GM19395 (cell line): ENCODE data around the gene SLC26A11.

ENCODE experiments used
- ATAC-seq: cut with Tn5 transposase; IDR thresholded peaks from one replicate; pipeline ENCODE4 v1.9.1; 2021; ENCODE audit warnings: mild to moderate bottlenecking, moderate library complexity; ENCODE audit not compliant: unreplicated experiment

The SLC26A11 gene

GRCh38 chr17:80277751-80278671 is 57.8 kb downstream of the SLC26A11 start:
- no peak for ATAC-seq

DNA sequence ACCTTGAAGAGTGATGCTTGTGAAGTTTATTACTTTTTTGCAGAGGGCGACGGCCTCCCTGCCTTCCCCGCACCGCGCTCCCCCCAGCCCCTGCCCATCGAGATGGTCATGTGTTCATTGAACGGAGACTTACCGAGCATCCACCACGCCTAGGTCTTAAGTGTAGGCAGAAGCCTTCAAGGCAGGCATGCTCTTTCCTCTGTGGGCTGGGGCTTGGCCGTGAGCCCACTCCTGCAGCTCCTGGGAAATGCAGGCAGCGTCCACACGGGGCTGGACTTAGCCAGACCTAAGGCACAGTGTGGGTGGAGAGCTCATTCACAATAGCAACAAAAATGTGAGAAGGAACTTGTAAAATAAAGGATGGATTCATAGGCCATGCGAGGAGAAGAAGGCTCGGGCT is 59.7 kb downstream of the SLC26A11 start:
- no peak for ATAC-seq

- no peak for ATAC-seq
These were observed 61.3 kb downstream of the SLC26A11 start for GRCh38 chr17:80281516-80281915.

GRCh38 chr17:80283116-80283852 is 63.1 kb downstream of the SLC26A11 start:
- no peak for ATAC-seq

GRCh38 chr17:80284631-80285030 is 64.4 kb downstream of the SLC26A11 start:
- no peak for ATAC-seq

GRCh38 chr17:80285237-80285920 is 65.2 kb downstream of the SLC26A11 start:
- no peak for ATAC-seq

- ATAC-seq, result no peak
These were observed 66.4 kb downstream of the SLC26A11 start for GRCh38 chr17:80286638-80286960.

DNA sequence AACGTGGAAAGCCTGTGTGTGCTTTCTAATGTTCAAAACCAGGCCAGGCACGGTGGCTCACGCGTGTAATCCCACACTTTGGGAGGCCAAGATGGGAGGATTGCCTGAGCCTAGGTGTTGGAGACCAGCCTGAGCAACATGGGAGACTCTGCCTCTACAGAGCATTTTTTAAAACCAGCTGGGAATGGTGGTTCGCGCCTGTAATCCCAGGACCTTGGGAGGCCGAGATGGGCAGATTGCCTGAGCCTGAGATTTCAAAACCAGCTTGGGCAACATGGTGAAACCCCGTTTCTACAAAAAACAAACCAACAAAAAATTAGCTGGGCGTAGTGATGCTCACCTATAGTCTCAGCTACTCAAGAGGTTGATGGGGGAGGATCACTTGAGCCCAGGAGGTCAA is 66.8 kb downstream of the SLC26A11 start:
- ATAC-seq, result no peak

GRCh38 chr17:80287806-80288567 is 67.8 kb downstream of the SLC26A11 start:
- no peak for ATAC-seq

DNA sequence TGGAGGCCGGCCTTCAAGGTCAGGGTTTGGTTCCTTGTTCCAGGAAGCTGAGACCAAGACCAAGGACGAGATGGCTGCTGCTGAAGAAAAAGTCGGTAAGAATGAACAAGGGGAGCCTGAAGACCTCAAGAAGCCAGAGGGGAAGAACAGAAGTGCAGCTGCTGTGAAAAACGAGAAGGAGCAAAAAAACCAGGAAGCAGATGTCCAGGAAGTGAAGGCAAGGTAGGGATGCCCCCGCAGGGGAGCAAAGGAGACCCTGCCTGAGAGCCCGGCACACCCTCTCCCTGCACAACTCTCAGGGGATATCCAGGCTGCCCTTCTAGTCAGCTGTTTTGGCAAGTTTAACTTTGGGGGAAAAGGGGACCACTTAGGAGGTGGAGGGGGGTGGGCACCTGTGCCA is 69.4 kb downstream of the SLC26A11 start:
- ATAC-seq, result no peak

- no peak for ATAC-seq
These were observed 69.9 kb downstream of the SLC26A11 start for GRCh38 chr17:80290156-80290555.

DNA sequence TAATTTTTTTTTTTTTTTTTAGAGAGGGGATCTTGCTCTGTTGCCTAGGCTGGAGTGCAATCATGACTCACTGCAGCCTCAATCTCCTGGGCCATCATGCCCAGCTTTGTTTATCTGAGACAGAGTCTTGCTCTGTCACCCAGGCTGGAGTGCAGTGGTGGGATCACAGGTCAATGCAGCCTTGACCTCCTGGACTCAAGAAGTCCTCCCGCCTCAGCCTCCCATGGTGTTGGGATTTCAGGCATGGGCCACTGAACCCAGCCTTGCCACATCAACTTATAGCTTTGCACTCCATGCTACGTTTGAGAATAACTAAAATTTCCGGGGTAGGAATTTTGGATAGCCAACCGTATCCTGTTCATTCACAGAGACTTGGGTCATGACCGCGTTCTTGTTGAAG is 71.0 kb downstream of the SLC26A11 start:
- no peak for ATAC-seq

- ATAC-seq, result no peak
These were observed 71.7 kb downstream of the SLC26A11 start for GRCh38 chr17:80291691-80292487.

DNA sequence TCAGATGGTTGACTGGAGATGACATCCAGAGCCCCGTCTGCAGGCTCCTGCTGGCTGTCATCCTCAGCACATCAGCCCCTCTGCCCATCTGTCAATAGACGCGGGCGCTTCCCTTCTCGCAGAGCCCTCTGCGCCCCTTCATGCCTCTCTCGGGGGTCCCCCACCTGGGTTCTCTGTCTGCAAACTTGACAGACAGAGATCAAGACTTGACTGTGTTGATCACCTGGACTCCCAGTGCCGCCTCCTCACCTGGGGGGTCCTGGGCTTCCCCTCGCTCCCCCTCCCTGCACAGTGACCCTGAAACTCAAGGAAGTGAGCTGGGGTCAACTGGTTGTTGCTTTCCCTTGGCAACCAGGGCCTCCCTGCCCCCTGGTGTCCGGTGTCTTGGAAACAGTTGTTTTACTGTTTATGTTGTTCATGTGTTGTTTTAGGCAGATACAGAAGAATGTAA is 72.3 kb downstream of the SLC26A11 start:
- ATAC-seq, result no peak

- no peak for ATAC-seq
These were observed 74.0 kb downstream of the SLC26A11 start for GRCh38 chr17:80294210-80294609.

GRCh38 chr17:80294653-80295052 is 74.4 kb downstream of the SLC26A11 start:
- ATAC-seq, result no peak

GRCh38 chr17:80295146-80295545 is 74.9 kb downstream of the SLC26A11 start:
- no peak for ATAC-seq

GRCh38 chr17:80295559-80295958 is 75.3 kb downstream of the SLC26A11 start:
- ATAC-seq, result no peak

GRCh38 chr17:80296221-80296620 is 76.0 kb downstream of the SLC26A11 start:
- no peak for ATAC-seq

DNA sequence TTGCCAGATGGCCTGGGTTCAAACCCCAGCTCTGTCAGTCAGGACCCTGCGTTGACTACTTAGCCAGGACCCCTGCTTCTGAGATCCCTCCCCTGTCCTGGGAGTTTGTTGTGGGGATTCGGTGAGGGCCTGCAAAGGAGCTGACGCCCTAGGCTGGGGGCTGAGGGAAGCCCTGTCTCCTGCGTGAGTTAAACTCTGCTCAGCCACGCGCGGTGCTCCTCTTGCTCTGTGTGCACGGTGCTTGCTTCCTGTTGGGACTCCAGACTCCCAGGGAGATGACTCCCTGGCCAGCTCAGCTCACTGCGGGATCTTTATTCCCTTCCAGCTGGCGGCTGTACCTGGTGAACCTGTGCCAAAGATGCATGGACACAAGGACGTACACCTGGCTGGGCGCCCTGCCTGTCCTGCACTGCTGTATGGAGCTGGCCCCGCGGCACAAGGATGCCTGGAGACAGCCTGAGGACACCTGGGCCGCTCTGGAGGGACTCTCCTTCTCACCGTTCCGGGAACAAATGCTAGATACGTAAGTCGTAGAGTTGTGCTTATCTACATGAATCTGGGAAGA is 77.9 kb downstream of the SLC26A11 start:
- ATAC-seq, result no peak
